Gastroesophageal sphincter (tissue), 4 donors: ENCODE data around the gene SERPINF2. TPM values are rescaled to one million over a fixed set of nuclear protein-coding genes. Genes with fewer than 3 reads are reported as not detected.
"Not testable (repeated sequence)": the region's sequence is repeated elsewhere in the genome, so short reads cannot be mapped to it uniquely, and the experiment has no call there.

ENCODE experiments used
- ATAC-seq: fragments of 150-250 bp; one replicate; pipeline ENCODE4 v1.9.1; 2016; ENCODE audit warnings: mild to moderate bottlenecking, moderate library complexity
- H3K27ac ChIP-seq, 4 donors: fragments of 200-600 bp; sonication (generic) in 3 of 4; 1 replicate in 3 of 4; 2 replicates in 1 of 4; pipeline ENCODE4 v1.5.1; 2016 to 2019
- H3K27me3 ChIP-seq: fragments of 200-600 bp; sonication (generic); one replicate; pipeline ENCODE4 v1.5.1; 2019
- H3K36me3 ChIP-seq, 2 donors: fragments of 200-600 bp; sonication (generic); one replicate each; pipeline ENCODE4 v1.5.1; 2019; ENCODE audit warnings: control low read depth in 1 of 2
- H3K4me1 ChIP-seq, 3 donors: fragments of 200-600 bp; sonication (generic); 1 replicate in 2 of 3; 2 replicates in 1 of 3; pipeline ENCODE4 v1.5.1; 2016 to 2019; ENCODE audit warnings: control low read depth in 2 of 3
- H3K4me3 ChIP-seq, 2 donors: fragments of 200-600 bp; sonication (generic); one replicate each; pipeline ENCODE4 v1.5.1; 2019; ENCODE audit warnings: mild to moderate bottlenecking in 1 of 2, moderate library complexity in 1 of 2
- H3K9me3 ChIP-seq, 3 donors: fragments of 200-600 bp; sonication (generic); one replicate each; pipeline ENCODE4 v1.5.1; 2017 to 2019; ENCODE audit warnings: control low read depth in 2 of 3
- CTCF ChIP-seq, 4 experiments: fragments of 200-600 bp in 2 of 4; fragments of 450-650 bp in 2 of 4; sonication (generic) in 1 of 4; IDR thresholded peaks; one replicate each; pipeline ENCODE4 v1.5.1; 2017 to 2019; ENCODE audit warnings: antibody characterized with exemption in 4 of 4, mild to moderate bottlenecking in 2 of 4, moderate library complexity in 2 of 4
- EP300 ChIP-seq: sonication (generic); formaldehyde crosslinking; IDR thresholded peaks from one replicate; pipeline ENCODE4 v1.6.1; 2017; ENCODE audit warnings: antibody characterized with exemption, mild to moderate bottlenecking
- POLR2A ChIP-seq, 2 donors: fragments of 450-650 bp; IDR thresholded peaks; one replicate each; pipeline ENCODE4 v1.6.1; 2017; ENCODE audit warnings: antibody characterized with exemption in 2 of 2, mild to moderate bottlenecking in 2 of 2, moderate library complexity in 1 of 2
- POLR2AphosphoS5 ChIP-seq: sonication (generic); formaldehyde crosslinking; IDR thresholded peaks from one replicate; pipeline ENCODE4 v1.6.1; 2017; ENCODE audit warnings: antibody characterized with exemption
- WGBS, 2 donors: methylation state at CpG; one replicate each; pipeline ENCODE4 v1.1.5; 2018; ENCODE audit warnings: low coverage in 1 of 2; 5-methylcytosine and 5-hydroxymethylcytosine counted together
- total RNA-seq, 4 donors: library from RNA; depleted of rRNA; stranded (reverse); fragments of >200 nt; gene quantifications; one replicate each; pipeline ENCODE4 v1.1.0, GENCODE V29; 2016

Gene SERPINF2
- total RNA-seq, 4 donors from 2014 or later: 2.0 to 7.6 (median 5.1) TPM

- Histone ChIP-seq H3K27ac (peak overlapping the region; percentile 11 to 72 (median 62)), H3K4me1 (peaks cover 0 to 22% (median 7%) of the 10 kb centered on the region in 3 donors), H3K4me3 (no peak overlapping the region), H3K9me3 (no peaks in the 10 kb centered on the region), H3K27me3 (no peaks in the 10 kb centered on the region), H3K36me3 (peaks cover 0 to 30% of the 10 kb centered on the region in 2 donors)
- no peak for TF ChIP-seq CTCF (IDR thresholded peaks at IDR 0.05)
- TF ChIP-seq POLR2AphosphoS5: peak; percentile 27
- TF ChIP-seq EP300: no peak
- TF ChIP-seq POLR2A (IDR thresholded peaks at IDR 0.05): no peak
- 0% methylated on average over 1 of the region's 1 CpG for WGBS, 2 donors
- ATAC-seq: peak; percentile 74
These were observed 54.1 kb downstream of the SERPINF2 start for GRCh38 chr17:1796800-1797199.

GRCh38 chr17:1797323-1797722, 54.7 kb downstream of the SERPINF2 start:
- WGBS, 2 donors: 68 to 78% methylated on average over 2 of the region's 3 CpGs
- no peak overlapping the region for H3K4me3 ChIP-seq
- no peaks in the 10 kb centered on the region for H3K27me3 ChIP-seq
- no peak for ATAC-seq
- peak overlapping the region in 3 of 4 donors; percentile 62 to 72 (median 70) for H3K27ac ChIP-seq
- peaks cover 0 to 22% (median 7%) of the 10 kb centered on the region in 3 donors for H3K4me1 ChIP-seq
- TF ChIP-seq EP300: no peak
- no peak for TF ChIP-seq POLR2A (IDR thresholded peaks at IDR 0.05)
- TF ChIP-seq CTCF (IDR thresholded peaks at IDR 0.05): no peak
- TF ChIP-seq POLR2AphosphoS5: no peak
- peaks cover 0 to 30% of the 10 kb centered on the region in 2 donors for H3K36me3 ChIP-seq
- no peaks in the 10 kb centered on the region for H3K9me3 ChIP-seq

- not testable (repeated sequence) for H3K27me3 ChIP-seq, H3K9me3 ChIP-seq, H3K4me3 ChIP-seq, ATAC-seq
- peak overlapping the region in 2 of 4 donors; percentile 70 to 72 for H3K27ac ChIP-seq
- peaks cover 0 to 22% (median 7%) of the 10 kb centered on the region in 3 donors for H3K4me1 ChIP-seq
- WGBS, 2 donors: 81 to 89% methylated on average over 3 to 6 of the region's 8 CpGs
- peaks cover 0 to 31% of the 10 kb centered on the region in 2 donors for H3K36me3 ChIP-seq
These were observed 55.2 kb downstream of the SERPINF2 start for GRCh38 chr17:1797846-1798245.

GRCh38 chr17:1800240-1800639, 57.6 kb downstream of the SERPINF2 start:
- Histone ChIP-seq H3K4me1 (peaks cover 0 to 22% (median 7%) of the 10 kb centered on the region in 3 donors), H3K4me3 (no peak overlapping the region), H3K9me3 (no peaks in the 10 kb centered on the region), H3K36me3 (peaks cover 0 to 50% of the 10 kb centered on the region in 2 donors), H3K27me3 (no peaks in the 10 kb centered on the region), H3K27ac (no peak overlapping the region)
- TF ChIP-seq POLR2AphosphoS5 (no peak), CTCF (IDR thresholded peaks at IDR 0.05) (no peak), EP300 (no peak), POLR2A (IDR thresholded peaks at IDR 0.05) (no peak)
- no peak for ATAC-seq
- WGBS, 2 donors: 75 to 89% methylated on average over 2 to 5 of the region's 7 CpGs

GRCh38 chr17:1800712-1801111, 58.0 kb downstream of the SERPINF2 start:
- 58 to 69% methylated on average over 2 to 4 of the region's 4 CpGs for WGBS, 2 donors
- H3K9me3 ChIP-seq: no peaks in the 10 kb centered on the region
- no peak overlapping the region for H3K4me3 ChIP-seq
- H3K36me3 ChIP-seq: peaks cover 0 to 53% of the 10 kb centered on the region in 2 donors
- TF ChIP-seq POLR2AphosphoS5: no peak
- TF ChIP-seq EP300: no peak
- TF ChIP-seq CTCF (IDR thresholded peaks at IDR 0.05): no peak
- TF ChIP-seq POLR2A (IDR thresholded peaks at IDR 0.05): no peak
- no peak for ATAC-seq
- H3K4me1 ChIP-seq: peaks cover 0 to 22% (median 7%) of the 10 kb centered on the region in 3 donors
- H3K27ac ChIP-seq: no peak overlapping the region
- no peaks in the 10 kb centered on the region for H3K27me3 ChIP-seq
